GM12801 (cell line): ENCODE data around the gene CSHL1.

Source experiments
- CTCF ChIP-seq: IDR thresholded peaks from one replicate; pipeline ENCODE4 v1.5.1; 2011; ENCODE audit warnings: control low read depth; ENCODE audit not compliant: insufficient read length; ENCODE audit errors: extremely low read depth

CSHL1 gene

DNA sequence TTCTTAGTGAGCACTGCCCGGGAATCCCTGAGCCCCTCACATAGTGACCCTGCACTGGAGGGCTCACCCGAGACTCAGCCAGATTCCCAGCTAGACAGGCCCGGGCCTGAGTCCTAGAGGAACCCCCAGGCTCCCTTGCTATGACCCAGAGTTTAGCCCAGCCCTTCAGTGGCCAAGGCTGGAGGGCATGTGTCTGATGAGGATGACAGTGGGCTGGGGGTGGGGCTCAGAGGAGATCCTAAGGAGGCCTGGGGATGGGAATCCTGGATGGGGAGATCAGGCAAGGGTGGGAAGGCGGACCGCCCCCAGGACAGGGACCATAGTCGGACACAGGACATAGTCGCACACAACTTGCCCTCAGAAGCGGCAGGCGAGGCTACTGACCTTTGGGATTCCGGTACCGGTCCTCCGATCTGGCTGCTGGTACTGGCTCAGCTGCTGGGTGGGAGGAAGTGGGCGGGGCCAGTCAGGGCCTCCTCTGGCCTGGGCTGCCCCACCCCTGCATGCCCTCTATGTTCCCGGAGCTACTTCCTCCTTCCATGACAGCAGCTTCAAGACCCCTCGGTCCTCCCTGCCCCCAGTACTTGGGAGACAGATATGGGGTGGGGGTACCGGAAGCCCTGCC is 20.0 kb upstream of the CSHL1 start:
- TF ChIP-seq CTCF = no peak

DNA sequence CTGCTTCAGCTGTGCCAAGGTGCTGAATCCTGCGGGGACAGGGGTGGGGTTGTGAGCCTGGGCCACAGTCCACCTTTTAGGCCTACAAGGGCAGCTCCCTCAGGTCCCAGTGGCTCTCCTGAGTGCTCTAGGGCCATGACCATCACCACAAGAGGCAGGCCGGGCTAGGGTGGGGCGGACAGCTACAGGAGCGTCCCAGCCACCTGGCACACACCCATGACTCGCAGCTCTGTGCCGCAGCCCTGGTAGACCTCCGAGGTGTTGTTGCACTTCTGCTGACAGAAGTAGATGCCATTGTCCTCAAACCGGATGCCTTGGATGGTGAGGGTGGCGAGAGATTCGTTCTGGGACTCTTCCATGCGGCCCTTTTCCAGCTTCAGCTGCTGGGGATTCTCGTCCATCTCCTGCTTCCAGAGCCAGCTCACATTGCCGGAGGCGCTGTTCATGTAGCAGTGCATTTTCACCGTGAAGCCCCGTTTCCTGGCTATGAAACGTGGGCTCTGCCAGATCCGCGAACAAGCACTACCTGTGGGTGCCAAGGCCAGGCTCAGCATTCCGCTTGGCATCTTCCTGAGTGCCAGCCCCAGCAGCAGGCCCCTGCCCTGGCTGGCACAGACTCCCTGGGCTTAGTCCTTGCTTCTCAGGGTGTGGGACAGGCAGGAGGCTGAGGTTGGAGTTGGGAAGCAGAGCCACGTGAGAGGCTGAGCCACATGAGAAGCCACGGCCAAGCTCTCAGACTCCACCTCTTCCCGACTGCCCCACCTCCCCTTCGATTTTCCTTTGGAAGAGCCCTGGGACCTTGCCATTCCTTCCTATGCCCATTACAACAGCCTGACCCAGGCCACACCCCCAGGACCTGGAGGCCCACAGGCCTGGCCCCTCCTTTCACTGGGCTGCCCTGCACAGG is 19.1 kb upstream of the CSHL1 start:
- TF ChIP-seq CTCF = no peak

- TF ChIP-seq CTCF = no peak
These were observed 18.1 kb upstream of the CSHL1 start for GRCh38 chr17:63928966-63929695.

GRCh38 chr17:63928172-63928666 is 17.2 kb upstream of the CSHL1 start:
- TF ChIP-seq CTCF = no peak

GRCh38 chr17:63927464-63928171 is 16.6 kb upstream of the CSHL1 start:
- TF ChIP-seq CTCF = no peak

DNA sequence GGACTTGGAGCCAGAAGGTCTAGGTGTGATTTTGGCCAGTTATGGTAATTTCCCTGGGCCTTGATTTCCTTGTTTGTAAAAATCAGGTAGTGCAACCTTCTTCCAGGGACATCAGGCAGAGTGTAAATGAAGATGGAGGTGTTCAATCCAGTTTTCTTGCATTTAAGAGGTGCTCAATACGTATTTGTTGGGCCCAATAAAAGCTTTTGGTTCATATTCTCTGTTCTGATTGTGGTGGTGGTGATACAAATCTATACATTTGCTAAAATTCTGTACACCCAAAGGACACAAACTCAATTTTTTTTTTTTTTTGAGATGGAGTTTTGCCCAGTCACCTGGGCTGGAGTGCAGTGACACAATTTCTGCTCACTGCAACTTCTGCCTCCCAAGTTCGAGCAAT is 15.1 kb upstream of the CSHL1 start:
- TF ChIP-seq CTCF = no peak
